Dermis microvascular lymphatic vessel endothelial cell (primary cell): ENCODE results near the gene UBALD2. TPM values are rescaled to one million over a fixed set of nuclear protein-coding genes. Genes with fewer than 3 reads are reported as not detected.
"Not testable (repeated sequence)": the region's sequence is repeated elsewhere in the genome, so short reads cannot be mapped to it uniquely, and the experiment has no call there.

Experiments
- DNase-seq, 2 donors: peaks; one replicate each; pipeline versions ENCODE4 v3.0.0 to v3.0.0-alpha.2; 2010; ENCODE audit warnings: low read depth in 2 of 2
- total RNA-seq: library from RNA; depleted of rRNA; stranded (reverse); fragments of >200 nt; gene quantifications from 2 replicates; pipeline ENCODE4 v1.2.1, GENCODE V29; 2014

Gene UBALD2
- total RNA-seq, 1 donor from 2014 or later, result 6.8 TPM

- no peak for DNase-seq
Observed at GRCh38 chr17:76277300-76278267, 12.4 kb downstream of the UBALD2 start.

GRCh38 chr17:76278268-76278908, 13.2 kb downstream of the UBALD2 start:
- no peak for DNase-seq

- DNase-seq, result peak; percentile 36 to 70
Observed at GRCh38 chr17:76278952-76279741, 14.0 kb downstream of the UBALD2 start.

- DNase-seq, result no peak
Observed at GRCh38 chr17:76279742-76280287, 14.7 kb downstream of the UBALD2 start.

GRCh38 chr17:76280650-76281049, 15.5 kb downstream of the UBALD2 start:
- DNase-seq, result no peak

DNA sequence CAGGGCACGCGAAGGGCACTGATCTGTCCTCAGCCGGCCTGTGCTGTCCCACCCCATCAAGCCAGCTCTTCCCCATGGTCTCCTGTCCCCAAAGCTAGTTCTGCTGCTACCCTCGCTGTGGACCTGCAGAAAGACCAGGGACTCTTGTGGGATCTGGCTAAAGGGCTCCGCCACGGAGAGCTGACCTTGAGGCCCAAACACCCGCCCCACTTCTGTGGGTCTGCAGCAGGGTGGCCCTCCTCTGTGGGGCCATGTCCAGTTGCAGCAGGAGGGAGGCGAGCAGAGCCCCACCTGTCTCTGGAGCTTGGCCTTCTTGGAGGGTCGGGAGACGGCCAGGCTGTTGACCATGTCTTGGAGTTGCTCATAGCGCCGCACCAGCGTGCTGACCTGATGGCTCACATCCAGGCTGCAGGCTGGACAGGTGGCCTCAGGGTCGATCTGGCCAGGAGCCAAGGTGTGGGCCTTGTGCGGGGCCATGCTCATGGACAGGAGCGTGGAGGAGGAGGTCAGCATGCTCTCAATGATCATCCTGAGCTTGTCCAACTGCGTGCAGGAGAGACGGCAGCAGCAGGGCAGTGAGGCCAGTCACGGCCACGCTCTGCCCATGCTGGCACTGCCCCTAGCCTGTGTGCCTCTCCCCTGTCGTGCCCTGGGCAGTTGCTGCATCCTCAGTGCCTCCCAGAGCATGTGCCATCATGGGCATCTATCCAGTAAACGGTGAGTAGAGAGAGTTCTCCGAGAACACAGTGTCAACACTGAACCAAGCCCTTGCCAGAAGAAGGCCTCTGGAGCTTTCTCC, 16.6 kb downstream of the UBALD2 start:
- no peak for DNase-seq

DNA sequence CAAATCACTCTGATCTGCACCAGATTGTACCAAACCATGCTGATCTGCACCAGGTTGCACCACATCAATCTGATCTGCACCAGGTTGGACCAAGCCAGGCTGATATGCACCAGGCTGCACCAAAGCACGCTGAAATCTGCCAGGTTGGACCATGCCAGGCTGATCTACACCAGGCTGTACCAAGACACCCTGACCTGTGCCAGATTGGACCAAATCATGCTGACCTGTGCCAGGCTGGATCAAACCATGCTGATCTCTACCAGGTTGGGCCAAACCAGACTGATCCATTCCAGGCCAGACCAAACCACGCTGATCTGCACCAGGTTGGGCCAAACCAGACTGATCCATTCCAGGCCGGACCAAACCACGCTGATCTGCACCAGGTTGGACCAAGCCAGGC, 27.4 kb downstream of the UBALD2 start:
- DNase-seq, result no peak

DNA sequence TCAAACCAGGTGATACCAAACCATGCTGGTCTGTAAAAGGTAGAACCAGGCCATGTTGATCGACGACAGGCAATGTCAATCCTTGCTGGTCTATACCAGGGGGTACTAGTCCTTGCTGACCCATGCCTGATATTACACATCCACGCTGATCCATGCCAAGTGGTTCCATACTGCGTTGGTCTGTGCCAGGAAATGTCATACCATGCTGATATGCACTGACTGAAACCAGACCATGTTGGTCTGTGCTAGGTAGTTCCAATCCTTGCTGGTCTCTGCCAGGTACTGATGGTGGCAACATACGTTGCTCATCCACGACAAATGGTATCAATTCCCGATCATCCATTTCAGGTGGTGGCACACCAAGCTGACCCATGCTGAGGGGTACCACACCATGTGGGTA, 28.0 kb downstream of the UBALD2 start:
- no peak for DNase-seq

DNA sequence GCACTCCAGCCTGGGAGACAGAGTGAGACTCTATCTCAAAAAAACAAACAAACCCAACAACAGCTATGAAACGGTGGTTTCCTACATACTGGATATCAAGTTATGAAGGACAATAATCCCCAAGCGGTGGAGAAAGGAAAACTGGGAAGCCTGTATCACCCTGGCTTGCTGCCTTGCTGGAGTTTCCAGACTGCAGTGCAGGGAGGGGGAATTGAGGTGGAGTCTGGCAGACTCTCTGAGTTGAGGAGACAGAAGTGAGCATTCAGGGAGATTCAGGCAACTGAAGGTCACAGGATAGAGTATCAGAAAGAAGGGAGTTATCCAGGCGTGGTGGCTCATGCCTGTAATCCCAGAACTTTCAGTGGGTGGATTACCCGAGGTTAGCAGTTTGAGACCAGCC, 31.0 kb downstream of the UBALD2 start:
- no peak for DNase-seq

DNA sequence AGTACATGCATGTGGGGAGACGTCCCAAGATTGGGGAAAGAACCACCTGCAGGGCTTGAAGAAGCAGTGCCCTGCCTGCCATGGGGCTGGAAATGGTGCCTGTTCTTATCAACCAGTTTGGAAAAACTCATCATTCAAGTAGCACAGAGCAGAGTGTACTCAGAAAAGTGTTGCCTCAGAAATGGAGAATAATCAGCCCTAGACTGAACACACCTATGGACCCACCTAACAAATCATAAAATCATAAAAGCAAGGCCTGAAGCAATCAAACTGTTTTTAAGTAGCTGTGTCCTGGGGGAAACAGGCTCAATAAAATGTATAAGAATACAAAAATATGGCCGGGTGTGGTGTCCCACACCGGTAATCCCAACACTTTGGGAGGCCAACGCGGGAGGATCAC, 31.7 kb downstream of the UBALD2 start:
- DNase-seq, result no peak

DNA sequence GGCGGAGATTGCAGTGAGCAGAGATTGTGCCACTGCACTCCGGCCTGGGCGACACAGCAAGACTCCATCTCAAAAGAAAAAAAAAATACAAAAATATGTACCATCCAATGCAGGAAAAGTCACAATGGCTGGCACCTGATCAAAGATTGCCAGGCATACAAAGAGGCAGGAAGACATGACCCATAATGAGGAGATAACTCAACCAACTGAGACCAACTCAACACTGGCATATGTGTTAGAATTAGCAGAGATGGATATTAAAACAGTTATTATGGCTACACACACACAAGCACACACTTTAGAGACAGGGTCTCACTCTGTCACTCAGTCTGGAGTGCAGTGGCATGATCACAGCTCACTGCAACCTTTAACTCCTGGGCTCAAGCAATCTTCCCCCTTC, 32.3 kb downstream of the UBALD2 start:
- peak; percentile 10 to 30 for DNase-seq

- DNase-seq, result no peak
Observed at GRCh38 chr17:76304226-76305134, 39.3 kb downstream of the UBALD2 start.

DNA sequence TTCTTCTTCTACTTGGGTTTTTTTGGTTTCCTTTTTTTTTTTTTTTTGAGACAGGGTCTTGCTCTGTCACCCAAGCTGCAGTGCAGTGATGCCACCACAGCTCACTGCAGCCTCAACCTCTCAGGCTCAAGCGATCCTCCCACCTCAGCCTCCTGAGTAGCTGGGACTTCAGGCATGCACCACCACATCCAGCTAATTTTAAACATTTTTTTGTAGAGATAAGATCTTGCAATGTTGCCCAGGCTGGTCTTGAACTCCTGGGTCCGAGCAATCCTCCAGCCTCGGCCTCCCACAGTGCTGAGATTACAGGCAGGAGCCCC, 39.9 kb downstream of the UBALD2 start:
- not testable (repeated sequence) for DNase-seq

- DNase-seq, result no peak
Observed at GRCh38 chr17:76307299-76307965, 42.3 kb downstream of the UBALD2 start.

- no peak for DNase-seq
Observed at GRCh38 chr17:76307966-76308338, 42.8 kb downstream of the UBALD2 start, which contains the start of gene QRICH2. Gene QRICH2, minus strand, starts transcription at chr17:76308276. Its CDS starts 278 bp downstream, at chr17:76307998.

DNA sequence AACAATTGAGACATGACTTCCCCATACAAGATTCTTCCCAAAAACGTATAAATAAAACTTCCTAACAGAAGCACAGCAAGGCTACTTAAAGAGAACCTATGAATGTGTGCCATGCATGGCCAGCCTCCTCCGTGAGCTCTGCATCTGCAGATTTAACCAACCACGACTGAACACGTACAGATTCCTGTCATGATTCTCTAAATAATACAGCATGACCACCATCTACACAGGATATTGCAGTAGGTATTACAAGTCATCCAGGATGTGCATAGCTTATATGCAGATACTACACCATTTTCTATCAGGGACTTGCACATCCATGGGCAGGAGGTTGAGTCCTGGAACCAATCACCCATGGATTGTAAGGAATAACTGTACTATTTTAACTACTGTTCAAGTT, 44.3 kb downstream of the UBALD2 start:
- DNase-seq, result no peak

- DNase-seq, result no peak
Observed at GRCh38 chr17:76312735-76313134, 47.6 kb downstream of the UBALD2 start.

- peak in 1 of 2 donors; percentile 84 for DNase-seq
Observed at GRCh38 chr17:76314392-76315227, 49.5 kb downstream of the UBALD2 start.
